Measurements from ENCODE around the gene WNT7A.

Gene WNT7A

GRCh38 chr3:13845806-13846205, 34.1 kb downstream of the WNT7A start:
- Histone ChIP-seq H3K9me3 (ENCODE audit: insufficient read depth, low read length, severe bottlenecking) (no peaks in the 10 kb centered on the region), H3K27ac (ENCODE audit: low read length) (no peak overlapping the region), H3K36me3 (ENCODE audit: insufficient read depth, low read length) (no peaks in the 10 kb centered on the region), H3K79me2 (ENCODE audit: insufficient read depth, low read length) (no peaks in the 10 kb centered on the region), H2AFZ (ENCODE audit: low read depth, low read length) (no peak overlapping the region), H4K20me1 (ENCODE audit: insufficient read depth, low read length) (no peaks in the 10 kb centered on the region), H3K4me1 (ENCODE audit: insufficient read depth, low read length) (no peaks in the 10 kb centered on the region), H3K4me2 (ENCODE audit: insufficient read depth, low read length) (no peak overlapping the region), H3K27me3 (ENCODE audit: insufficient read depth, low read length, poor library complexity) (no peaks in the 10 kb centered on the region), H3K9ac (ENCODE audit: low read depth, low read length) (no peak overlapping the region), H3K4me3 (ENCODE audit: low read depth in 1 of 2, low read length in 2 of 2) (no peak overlapping the region)
- ATAC-seq (ENCODE audit: insufficient read depth, low read depth) (no peak), DNase-seq (no peak)
- no peak for TF ChIP-seq CTCF (IDR thresholded peaks at IDR 0.05; ENCODE audit: borderline replicate concordance, extremely low read depth, low read length, poor library complexity, severe bottlenecking)
- TF ChIP-seq EZH2 (IDR thresholded peaks at IDR 0.05; ENCODE audit: borderline replicate concordance, low read depth, low read length, severe bottlenecking), result no peak

GRCh38 chr3:13844911-13845310, 35.0 kb downstream of the WNT7A start:
- Histone ChIP-seq H4K20me1 (ENCODE audit: insufficient read depth, low read length) (no peaks in the 10 kb centered on the region), H3K9ac (ENCODE audit: low read depth, low read length) (no peak overlapping the region), H3K4me3 (ENCODE audit: low read depth in 1 of 2, low read length in 2 of 2) (no peak overlapping the region), H3K4me2 (ENCODE audit: insufficient read depth, low read length) (no peak overlapping the region), H3K36me3 (ENCODE audit: insufficient read depth, low read length) (no peaks in the 10 kb centered on the region), H3K9me3 (ENCODE audit: insufficient read depth, low read length, severe bottlenecking) (no peaks in the 10 kb centered on the region), H2AFZ (ENCODE audit: low read depth, low read length) (no peak overlapping the region), H3K27ac (ENCODE audit: low read length) (no peak overlapping the region), H3K27me3 (ENCODE audit: insufficient read depth, low read length, poor library complexity) (no peaks in the 10 kb centered on the region), H3K79me2 (ENCODE audit: insufficient read depth, low read length) (no peaks in the 10 kb centered on the region), H3K4me1 (ENCODE audit: insufficient read depth, low read length) (no peaks in the 10 kb centered on the region)
- TF ChIP-seq CTCF (IDR thresholded peaks at IDR 0.05; ENCODE audit: borderline replicate concordance, extremely low read depth, low read length, poor library complexity, severe bottlenecking) (no peak), EZH2 (IDR thresholded peaks at IDR 0.05; ENCODE audit: borderline replicate concordance, low read depth, low read length, severe bottlenecking) (no peak)
- no peak for ATAC-seq (ENCODE audit: insufficient read depth, low read depth)
- no peak for DNase-seq

- H3K36me3 ChIP-seq (ENCODE audit: insufficient read depth, low read length), result no peaks in the 10 kb centered on the region
- H2AFZ ChIP-seq (ENCODE audit: low read depth, low read length), result no peak overlapping the region
- H3K9ac ChIP-seq (ENCODE audit: low read depth, low read length), result no peak overlapping the region
- H3K4me2 ChIP-seq (ENCODE audit: insufficient read depth, low read length), result no peak overlapping the region
- no peak overlapping the region for H3K27ac ChIP-seq (ENCODE audit: low read length)
- no peaks in the 10 kb centered on the region for H3K27me3 ChIP-seq (ENCODE audit: insufficient read depth, low read length, poor library complexity)
- no peaks in the 10 kb centered on the region for H3K4me1 ChIP-seq (ENCODE audit: insufficient read depth, low read length)
- ATAC-seq (ENCODE audit: insufficient read depth, low read depth) (no peak), DNase-seq (no peak)
- no peaks in the 10 kb centered on the region for H4K20me1 ChIP-seq (ENCODE audit: insufficient read depth, low read length)
- no peak overlapping the region for H3K4me3 ChIP-seq (ENCODE audit: low read depth in 1 of 2, low read length in 2 of 2)
- H3K9me3 ChIP-seq (ENCODE audit: insufficient read depth, low read length, severe bottlenecking), result no peaks in the 10 kb centered on the region
- no peak for TF ChIP-seq EZH2 (IDR thresholded peaks at IDR 0.05; ENCODE audit: borderline replicate concordance, low read depth, low read length, severe bottlenecking)
- no peak for TF ChIP-seq CTCF (IDR thresholded peaks at IDR 0.05; ENCODE audit: borderline replicate concordance, extremely low read depth, low read length, poor library complexity, severe bottlenecking)
- H3K79me2 ChIP-seq (ENCODE audit: insufficient read depth, low read length), result no peaks in the 10 kb centered on the region
Observed at GRCh38 chr3:13844286-13844685, 35.6 kb downstream of the WNT7A start.

- Histone ChIP-seq H2AFZ (ENCODE audit: low read depth, low read length) (no peak overlapping the region), H3K4me1 (ENCODE audit: insufficient read depth, low read length) (no peaks in the 10 kb centered on the region), H3K27ac (ENCODE audit: low read length) (no peak overlapping the region), H3K4me3 (ENCODE audit: low read depth in 1 of 2, low read length in 2 of 2) (no peak overlapping the region), H3K9me3 (ENCODE audit: insufficient read depth, low read length, severe bottlenecking) (no peaks in the 10 kb centered on the region), H3K79me2 (ENCODE audit: insufficient read depth, low read length) (no peaks in the 10 kb centered on the region), H3K4me2 (ENCODE audit: insufficient read depth, low read length) (no peak overlapping the region), H3K27me3 (ENCODE audit: insufficient read depth, low read length, poor library complexity) (no peaks in the 10 kb centered on the region), H4K20me1 (ENCODE audit: insufficient read depth, low read length) (no peaks in the 10 kb centered on the region), H3K9ac (ENCODE audit: low read depth, low read length) (no peak overlapping the region), H3K36me3 (ENCODE audit: insufficient read depth, low read length) (no peaks in the 10 kb centered on the region)
- TF ChIP-seq CTCF (IDR thresholded peaks at IDR 0.05; ENCODE audit: borderline replicate concordance, extremely low read depth, low read length, poor library complexity, severe bottlenecking) (no peak), EZH2 (IDR thresholded peaks at IDR 0.05; ENCODE audit: borderline replicate concordance, low read depth, low read length, severe bottlenecking) (no peak)
- ATAC-seq (ENCODE audit: insufficient read depth, low read depth), result no peak
- DNase-seq, result no peak
Observed at GRCh38 chr3:13843351-13843750, 36.5 kb downstream of the WNT7A start.

Data from DND-41 (cell line).